ENCODE results near the gene ALAD.
"Not testable (repeated sequence)": the region's sequence is repeated elsewhere in the genome, so short reads cannot be mapped to it uniquely, and the experiment has no call there.

The ALAD gene

GRCh38 chr9:113368982-113369854, 31.9 kb downstream of the ALAD start:
- Histone ChIP-seq H4K20me1 (ENCODE audit: insufficient read depth, low read length) (no peaks in the 10 kb centered on the region), H3K36me3 (replicated peaks; ENCODE audit: insufficient read depth, low read length) (no peaks in the 10 kb centered on the region), H3K27me3 (replicated peaks; ENCODE audit: insufficient read depth, low read length) (no peaks in the 10 kb centered on the region), H3K9me3 (replicated peaks; ENCODE audit: insufficient read depth, low read length) (no peaks in the 10 kb centered on the region), H3K4me3 (ENCODE audit: low read length) (no peak overlapping the region), H2AFZ (ENCODE audit: low read length) (no peak overlapping the region), H3K4me1 (ENCODE audit: low read length) (peaks cover 15% of the 10 kb centered on the region), H3K9me2 (replicated peaks; ENCODE audit: insufficient read depth, low read length) (no peaks in the 10 kb centered on the region), H3F3A (ENCODE audit: insufficient read depth, low read length) (peaks cover 9% of the 10 kb centered on the region; the same call in 1 of the 2 replicates), H3K27ac (ENCODE audit: low read length) (no peak overlapping the region), H3K9ac (ENCODE audit: low read length) (no peak overlapping the region), H3K4me2 (ENCODE audit: low read depth, low read length) (no peak overlapping the region), H3K79me2 (ENCODE audit: low read length) (peaks cover 8% of the 10 kb centered on the region; the same call in 1 of the 2 replicates)
- TF ChIP-seq EZH2phosphoT487 (IDR thresholded peaks at IDR 0.05; ENCODE audit: low read length) (no peak), CTCF (IDR thresholded peaks at IDR 0.05; ENCODE audit: low read length) (no peak), EZH2 (optimal IDR thresholded peaks at IDR 0.05; ENCODE audit: low read depth, low read length) (no peak)
- DNase-seq, result no peak

- Histone ChIP-seq H3K27ac (ENCODE audit: low read length) (no peak overlapping the region), H3K9ac (ENCODE audit: low read length) (no peak overlapping the region), H3K36me3 (replicated peaks; ENCODE audit: insufficient read depth, low read length) (no peaks in the 10 kb centered on the region), H3K4me2 (ENCODE audit: low read depth, low read length) (no peak overlapping the region), H3K9me3 (replicated peaks; ENCODE audit: insufficient read depth, low read length) (no peaks in the 10 kb centered on the region), H4K20me1 (ENCODE audit: insufficient read depth, low read length) (no peaks in the 10 kb centered on the region), H3F3A (ENCODE audit: insufficient read depth, low read length) (peaks cover 9% of the 10 kb centered on the region; the same call in 1 of the 2 replicates), H2AFZ (ENCODE audit: low read length) (no peak overlapping the region), H3K79me2 (ENCODE audit: low read length) (0 out of 2 replicates have a peak, but pooled peaks cover under 1% of the 10 kb centered on the region), H3K27me3 (replicated peaks; ENCODE audit: insufficient read depth, low read length) (no peaks in the 10 kb centered on the region), H3K9me2 (replicated peaks; ENCODE audit: insufficient read depth, low read length) (no peaks in the 10 kb centered on the region), H3K4me1 (ENCODE audit: low read length) (peaks cover 11% of the 10 kb centered on the region), H3K4me3 (ENCODE audit: low read length) (no peak overlapping the region)
- TF ChIP-seq EZH2 (optimal IDR thresholded peaks at IDR 0.05; ENCODE audit: low read depth, low read length) (no peak), EZH2phosphoT487 (IDR thresholded peaks at IDR 0.05; ENCODE audit: low read length) (no peak), CTCF (IDR thresholded peaks at IDR 0.05; ENCODE audit: low read length) (no peak)
- DNase-seq, result no peak
These were observed 32.6 kb downstream of the ALAD start for GRCh38 chr9:113368348-113368981.

GRCh38 chr9:113365652-113366051, 35.4 kb downstream of the ALAD start:
- not testable (repeated sequence) for H3K4me1 ChIP-seq (ENCODE audit: low read length); H3K4me3 ChIP-seq (ENCODE audit: low read length); H3K27ac ChIP-seq (ENCODE audit: low read length); H3F3A ChIP-seq (ENCODE audit: insufficient read depth, low read length); H3K79me2 ChIP-seq (ENCODE audit: low read length); DNase-seq; H3K27me3 ChIP-seq (replicated peaks; ENCODE audit: insufficient read depth, low read length); H3K36me3 ChIP-seq (replicated peaks; ENCODE audit: insufficient read depth, low read length); H3K9me2 ChIP-seq (replicated peaks; ENCODE audit: insufficient read depth, low read length); H3K4me2 ChIP-seq (ENCODE audit: low read depth, low read length); H2AFZ ChIP-seq (ENCODE audit: low read length); H4K20me1 ChIP-seq (ENCODE audit: insufficient read depth, low read length); H3K9me3 ChIP-seq (replicated peaks; ENCODE audit: insufficient read depth, low read length); H3K9ac ChIP-seq (ENCODE audit: low read length)

Data from MM.1S (cell line).